Vagina (tissue), 2 donors: ENCODE measurements around the gene RAB27A. TPM values are rescaled to one million over a fixed set of nuclear protein-coding genes. Genes with fewer than 3 reads are reported as not detected.

Experiments
- DNase-seq, 2 donors: peaks; one replicate each; pipeline ENCODE4 v3.0.0-alpha.2; 2017; ENCODE audit errors: extremely low spot score in 2 of 2
- H3K27ac ChIP-seq: fragments of 200-600 bp; sonication (generic); one replicate; pipeline ENCODE4 v1.5.1; 2019
- H3K27me3 ChIP-seq: fragments of 200-600 bp; sonication (generic); one replicate; pipeline ENCODE4 v1.5.1; 2019
- H3K36me3 ChIP-seq, 2 donors: fragments of 200-600 bp; sonication (generic); one replicate each; pipeline ENCODE4 v1.5.1; 2017 to 2019
- H3K4me1 ChIP-seq: fragments of 200-600 bp; sonication (generic); one replicate; pipeline ENCODE4 v1.5.1; 2019
- H3K4me3 ChIP-seq, 2 donors: fragments of 200-600 bp; sonication (generic); 1 replicate in 1 of 2; 2 replicates in 1 of 2; pipeline ENCODE4 v1.5.1; 2016 to 2019
- H3K9me3 ChIP-seq: fragments of 200-600 bp; sonication (generic); one replicate; pipeline ENCODE4 v1.5.1; 2019
- CTCF ChIP-seq, 3 experiments: fragments of 450-650 bp in 2 of 3; fragments of 200-600 bp in 1 of 3; sonication (generic) in 1 of 3; IDR thresholded peaks; one replicate each; pipeline ENCODE4 v1.5.1; 2017 to 2019; ENCODE audit warnings: antibody characterized with exemption in 3 of 3, mild to moderate bottlenecking in 2 of 3, moderate library complexity in 2 of 3
- POLR2A ChIP-seq, 2 donors: fragments of 450-650 bp; IDR thresholded peaks; one replicate each; pipeline ENCODE4 v1.6.1; 2017; ENCODE audit warnings: antibody characterized with exemption in 2 of 2, mild to moderate bottlenecking in 2 of 2, moderate library complexity in 2 of 2
- POLR2AphosphoS5 ChIP-seq, 2 donors: sonication (generic); formaldehyde crosslinking; IDR thresholded peaks; one replicate each; pipeline ENCODE4 v1.9.0; 2017; ENCODE audit warnings: antibody characterized with exemption in 2 of 2, mild to moderate bottlenecking in 2 of 2, low read depth in 1 of 2; ENCODE audit not compliant: insufficient read depth in 1 of 2
- intact Hi-C: fragments of 100-400 bp; cut with DNase I; formaldehyde crosslinking; loops from one replicate; pipeline ENCODE4 v1.15.1; 2023
- total RNA-seq: library from RNA; depleted of rRNA; stranded (reverse); fragments of >200 nt; gene quantifications from one replicate; pipeline ENCODE4 v1.2.3, GENCODE V29; 2016

RAB27A gene
- total RNA-seq, 1 donor from 2014 or later, result 29.5 TPM

GRCh38 chr15:55266547-55266946, 23.1 kb downstream of the RAB27A start:
- no peaks in the 10 kb centered on the region for H3K36me3 ChIP-seq
- no peak for DNase-seq
- TF ChIP-seq POLR2AphosphoS5 (IDR thresholded peaks at IDR 0.05; ENCODE audit: insufficient read depth in 1 of 2, low read depth in 1 of 2), result no peak
- TF ChIP-seq POLR2A (IDR thresholded peaks at IDR 0.05), result no peak
- TF ChIP-seq CTCF (IDR thresholded peaks at IDR 0.05), result no peak
- H3K27ac ChIP-seq, result no peak overlapping the region
- H3K4me1 ChIP-seq, result peaks cover 29% of the 10 kb centered on the region
- H3K27me3 ChIP-seq, result no peaks in the 10 kb centered on the region
- intact Hi-C loops, result no loop called here
- H3K9me3 ChIP-seq, result no peaks in the 10 kb centered on the region
- no peak overlapping the region for H3K4me3 ChIP-seq

- peaks cover 23% of the 10 kb centered on the region for H3K4me1 ChIP-seq
- no peaks in the 10 kb centered on the region for H3K9me3 ChIP-seq
- no peaks in the 10 kb centered on the region for H3K36me3 ChIP-seq
- no peak for TF ChIP-seq POLR2A (IDR thresholded peaks at IDR 0.05)
- TF ChIP-seq POLR2AphosphoS5 (IDR thresholded peaks at IDR 0.05; ENCODE audit: insufficient read depth in 1 of 2, low read depth in 1 of 2), result no peak
- TF ChIP-seq CTCF (IDR thresholded peaks at IDR 0.05), result no peak
- no peak overlapping the region for H3K27ac ChIP-seq
- no peak for DNase-seq
- H3K4me3 ChIP-seq, result no peak overlapping the region
- intact Hi-C loops, result no loop called here
- no peaks in the 10 kb centered on the region for H3K27me3 ChIP-seq
These were observed 29.0 kb downstream of the RAB27A start for GRCh38 chr15:55260562-55261131.

GRCh38 chr15:55257938-55258337, 31.7 kb downstream of the RAB27A start:
- no peaks in the 10 kb centered on the region for H3K27me3 ChIP-seq
- H3K4me3 ChIP-seq, result no peak overlapping the region
- no peaks in the 10 kb centered on the region for H3K9me3 ChIP-seq
- H3K36me3 ChIP-seq, result no peaks in the 10 kb centered on the region
- peaks cover 47% of the 10 kb centered on the region for H3K4me1 ChIP-seq
- intact Hi-C loops, result no loop called here
- no peak for DNase-seq
- no peak overlapping the region for H3K27ac ChIP-seq
- TF ChIP-seq CTCF (IDR thresholded peaks at IDR 0.05), result no peak
- no peak for TF ChIP-seq POLR2AphosphoS5 (IDR thresholded peaks at IDR 0.05; ENCODE audit: insufficient read depth in 1 of 2, low read depth in 1 of 2)
- TF ChIP-seq POLR2A (IDR thresholded peaks at IDR 0.05), result no peak

- no peak for DNase-seq
- no peaks in the 10 kb centered on the region for H3K36me3 ChIP-seq
- H3K9me3 ChIP-seq, result no peaks in the 10 kb centered on the region
- intact Hi-C loops, result no loop called here
- peak overlapping the region; percentile 7 for H3K27ac ChIP-seq
- no peak for TF ChIP-seq CTCF (IDR thresholded peaks at IDR 0.05)
- no peak for TF ChIP-seq POLR2AphosphoS5 (IDR thresholded peaks at IDR 0.05; ENCODE audit: insufficient read depth in 1 of 2, low read depth in 1 of 2)
- H3K4me1 ChIP-seq, result peaks cover 51% of the 10 kb centered on the region
- no peaks in the 10 kb centered on the region for H3K27me3 ChIP-seq
- no peak overlapping the region for H3K4me3 ChIP-seq
These were observed 32.5 kb downstream of the RAB27A start for GRCh38 chr15:55257012-55257670.

GRCh38 chr15:55256281-55257011, 33.2 kb downstream of the RAB27A start:
- intact Hi-C loops, result no loop called here
- H3K27ac ChIP-seq, result peak overlapping the region; percentile 7
- H3K27me3 ChIP-seq, result no peaks in the 10 kb centered on the region
- H3K36me3 ChIP-seq, result no peaks in the 10 kb centered on the region
- no peak overlapping the region for H3K4me3 ChIP-seq
- no peaks in the 10 kb centered on the region for H3K9me3 ChIP-seq
- TF ChIP-seq POLR2AphosphoS5 (IDR thresholded peaks at IDR 0.05; ENCODE audit: insufficient read depth in 1 of 2, low read depth in 1 of 2) (no peak), POLR2A (IDR thresholded peaks at IDR 0.05) (no peak), CTCF (IDR thresholded peaks at IDR 0.05) (no peak)
- peaks cover 51% of the 10 kb centered on the region for H3K4me1 ChIP-seq
- no peak for DNase-seq
